Adrenal gland (tissue), 12 donors: Measurements from ENCODE around the gene NEU1. TPM values are rescaled to one million over a fixed set of nuclear protein-coding genes. Genes with fewer than 3 reads are reported as not detected.

Source experiments
- DNase-seq, 7 donors: peaks; one replicate each; pipeline ENCODE4 v3.0.0-alpha.2; 2019 to 2020
- H3K27ac ChIP-seq, 5 donors: fragments of 200-600 bp; sonication (generic) in 4 of 5; 1 replicate in 3 of 5; 2 replicates in 2 of 5; pipeline versions ENCODE4 v1.5.1 to v1.8.0; 2016 to 2020; ENCODE audit warnings: mild to moderate bottlenecking in 1 of 5
- H3K27me3 ChIP-seq: fragments of 200-600 bp; 2 replicates; pipeline ENCODE4 v1.8.0; 2021
- H3K36me3 ChIP-seq, 2 donors: fragments of 200-600 bp; replicated peaks in 1 of 2; 1 replicate in 1 of 2; 2 replicates in 1 of 2; pipeline versions ENCODE4 v1.5.1 to v1.8.0; 2018 to 2022
- H3K4me1 ChIP-seq, 2 donors: fragments of 200-600 bp; replicated peaks in 1 of 2; 1 replicate in 1 of 2; 2 replicates in 1 of 2; pipeline versions ENCODE4 v1.5.1 to v1.8.0; 2018 to 2021
- H3K4me3 ChIP-seq, 4 donors: fragments of 200-600 bp; sonication (generic) in 3 of 4; one replicate each; pipeline ENCODE4 v1.5.1; 2016 to 2018
- H3K9me3 ChIP-seq, 3 donors: fragments of 200-600 bp; sonication (generic) in 1 of 3; replicated peaks in 1 of 3; 1 replicate in 2 of 3; 2 replicates in 1 of 3; pipeline versions ENCODE4 v1.5.1 to v1.8.0; 2016 to 2021
- POLR2A ChIP-seq, 2 donors: fragments of 450-650 bp; IDR thresholded peaks; one replicate each; pipeline ENCODE4 v1.6.1; 2017; ENCODE audit warnings: antibody characterized with exemption in 2 of 2, mild to moderate bottlenecking in 2 of 2, moderate library complexity in 1 of 2
- WGBS, 4 donors: extraction: QIAGEN DNeasy Blood & Tissue Kit in 2 of 4; methylation state at CpG; one replicate each; pipeline versions ENCODE4 v1.1.5 to v1.1.7; 2013 to 2017; 5-methylcytosine and 5-hydroxymethylcytosine counted together
- intact Hi-C, 2 donors: fragments of 100-400 bp; cut with DNase I; formaldehyde crosslinking; loops; one replicate each; pipeline versions ENCODE4 v1.14.1 to v1.15.0; 2022 to 2023
- polyA plus RNA-seq, 3 donors: library from polyadenylated mRNA; stranded (reverse); fragments of 200-250 nt in 2 of 3; fragments of 350-450 nt in 1 of 3; fragmentation: Illumina TruSeq in 1 of 3; extraction: RNeasy Lipid Tissue Mini Kit (QIAGEN cat#74804) in 1 of 3; gene quantifications; one replicate each; pipeline ENCODE4 v1.2.3, GENCODE V29; 2013 to 2014
- total RNA-seq, 9 donors: library from RNA; depleted of rRNA in 4 of 9; stranded (reverse); fragments of >200 nt in 4 of 9; fragments of 120-200 nt in 1 of 9; fragmentation: NEBNext Ultra II Directional in 1 of 9; extraction: Animal tissue kit (Norgen Biotek cat#: 25700) in 1 of 9; gene quantifications; one replicate each; pipeline versions ENCODE4 v1.1.0 to v1.2.4, GENCODE V29; 2013 to 2023
- TF ChIP-seq, protein P1 (sequence below), 6 experiments: fragments of 450-650 bp in 4 of 6; fragments of 200-600 bp in 2 of 6; sonication (generic) in 1 of 6; IDR thresholded peaks; 1 replicate in 5 of 6; 2 replicates in 1 of 6; pipeline versions ENCODE4 v1.5.1 to v1.8.0; 2016 to 2021; ENCODE audit warnings: antibody characterized with exemption in 6 of 6, mild to moderate bottlenecking in 2 of 6, moderate library complexity in 1 of 6
- donor health status: healthy with polysubstance abuse.
- donor health status: Bipolar disorder and iron deficiency.
- donor health status: DM: yes; HTN: yes; CAD: no.
- donor health status: DM: no; HTN: no; CAD: no.
- donor health status: DM: no; HTN: no; CAD: no.
- donor health status: DM: yes; HTN: yes; CAD: no.

Gene NEU1
- total and polyA plus RNA-seq, 12 donors = 57.8 to 178 (median 108) TPM

DNA sequence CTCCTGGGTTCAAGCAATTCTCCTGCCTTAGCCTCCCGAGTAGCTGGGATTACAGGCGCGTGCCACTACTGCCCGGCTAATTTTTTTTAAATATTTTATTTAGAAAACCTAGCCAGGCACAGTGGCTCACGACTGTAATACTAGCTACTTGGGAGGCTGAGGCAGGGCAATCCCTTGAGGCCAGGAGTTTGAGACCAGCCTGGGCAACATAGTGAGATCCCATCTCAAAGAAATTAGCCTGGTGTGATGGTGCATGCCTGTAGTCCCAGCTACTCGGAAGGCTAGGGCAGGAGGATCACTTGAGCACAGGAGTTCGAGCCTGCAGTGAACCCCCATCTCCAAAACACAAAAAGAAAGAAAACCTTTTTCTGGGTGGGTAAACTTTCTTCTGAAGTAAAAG is 13.7 kb upstream of the NEU1 start:
- H3K27ac ChIP-seq = no peak overlapping the region
- no peak for TF ChIP-seq POLR2A (IDR thresholded peaks at IDR 0.05)
- TF ChIP-seq, protein P1, sequence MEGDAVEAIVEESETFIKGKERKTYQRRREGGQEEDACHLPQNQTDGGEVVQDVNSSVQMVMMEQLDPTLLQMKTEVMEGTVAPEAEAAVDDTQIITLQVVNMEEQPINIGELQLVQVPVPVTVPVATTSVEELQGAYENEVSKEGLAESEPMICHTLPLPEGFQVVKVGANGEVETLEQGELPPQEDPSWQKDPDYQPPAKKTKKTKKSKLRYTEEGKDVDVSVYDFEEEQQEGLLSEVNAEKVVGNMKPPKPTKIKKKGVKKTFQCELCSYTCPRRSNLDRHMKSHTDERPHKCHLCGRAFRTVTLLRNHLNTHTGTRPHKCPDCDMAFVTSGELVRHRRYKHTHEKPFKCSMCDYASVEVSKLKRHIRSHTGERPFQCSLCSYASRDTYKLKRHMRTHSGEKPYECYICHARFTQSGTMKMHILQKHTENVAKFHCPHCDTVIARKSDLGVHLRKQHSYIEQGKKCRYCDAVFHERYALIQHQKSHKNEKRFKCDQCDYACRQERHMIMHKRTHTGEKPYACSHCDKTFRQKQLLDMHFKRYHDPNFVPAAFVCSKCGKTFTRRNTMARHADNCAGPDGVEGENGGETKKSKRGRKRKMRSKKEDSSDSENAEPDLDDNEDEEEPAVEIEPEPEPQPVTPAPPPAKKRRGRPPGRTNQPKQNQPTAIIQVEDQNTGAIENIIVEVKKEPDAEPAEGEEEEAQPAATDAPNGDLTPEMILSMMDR (IDR thresholded peaks at IDR 0.05) = no peak
- intact Hi-C loops = no loop called here

DNA sequence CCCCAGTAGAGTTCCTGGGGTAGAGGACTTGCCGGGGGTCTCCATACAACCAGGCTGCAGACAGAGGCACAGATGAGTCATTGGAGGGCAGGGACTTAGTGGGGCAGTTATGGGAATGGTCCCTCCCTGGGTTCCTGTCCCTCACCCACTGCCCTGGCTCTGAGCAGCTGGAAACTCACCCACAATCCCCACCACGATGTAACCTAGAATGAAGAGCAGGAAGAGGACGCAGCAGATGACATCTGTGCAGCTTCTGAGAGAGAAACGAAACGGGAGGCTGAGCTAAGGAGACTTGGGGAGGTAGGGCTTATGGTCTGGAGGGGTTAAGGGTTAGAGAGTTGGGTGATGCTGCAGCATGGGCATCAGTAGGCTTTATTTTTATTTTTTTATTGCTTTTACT is 13.3 kb upstream of the NEU1 start:
- H3K4me3 ChIP-seq = no peak overlapping the region
- peaks cover 0 to 15% of the 10 kb centered on the region in 2 donors for H3K36me3 ChIP-seq
- no peak for DNase-seq
- no peaks in the 10 kb centered on the region for H3K9me3 ChIP-seq
- H3K4me1 ChIP-seq = peaks cover 8 to 22% of the 10 kb centered on the region in 2 donors
- 71 to 79% (median 73%) methylated on average over 5 of the region's 5 CpGs for WGBS, 4 donors
- TF ChIP-seq, protein P1 (IDR thresholded peaks at IDR 0.05) = no peak
- TF ChIP-seq POLR2A (IDR thresholded peaks at IDR 0.05) = no peak
- H3K27me3 ChIP-seq = no peaks in the 10 kb centered on the region
- H3K27ac ChIP-seq = no peak overlapping the region
- intact Hi-C loops = no loop called here

More for the DNA sequence above, 13.7 kb upstream of the NEU1 start:
- H3K9me3 ChIP-seq = no peaks in the 10 kb centered on the region
- H3K4me3 ChIP-seq = no peak overlapping the region
- peaks cover 3 to 17% of the 10 kb centered on the region in 2 donors for H3K4me1 ChIP-seq
- DNase-seq = no peak
- WGBS, 4 donors = 91 to 95% (median 94%) methylated on average over 7 of the region's 7 CpGs
- H3K27me3 ChIP-seq = no peaks in the 10 kb centered on the region
- peaks cover 0 to 20% of the 10 kb centered on the region in 2 donors for H3K36me3 ChIP-seq

DNA sequence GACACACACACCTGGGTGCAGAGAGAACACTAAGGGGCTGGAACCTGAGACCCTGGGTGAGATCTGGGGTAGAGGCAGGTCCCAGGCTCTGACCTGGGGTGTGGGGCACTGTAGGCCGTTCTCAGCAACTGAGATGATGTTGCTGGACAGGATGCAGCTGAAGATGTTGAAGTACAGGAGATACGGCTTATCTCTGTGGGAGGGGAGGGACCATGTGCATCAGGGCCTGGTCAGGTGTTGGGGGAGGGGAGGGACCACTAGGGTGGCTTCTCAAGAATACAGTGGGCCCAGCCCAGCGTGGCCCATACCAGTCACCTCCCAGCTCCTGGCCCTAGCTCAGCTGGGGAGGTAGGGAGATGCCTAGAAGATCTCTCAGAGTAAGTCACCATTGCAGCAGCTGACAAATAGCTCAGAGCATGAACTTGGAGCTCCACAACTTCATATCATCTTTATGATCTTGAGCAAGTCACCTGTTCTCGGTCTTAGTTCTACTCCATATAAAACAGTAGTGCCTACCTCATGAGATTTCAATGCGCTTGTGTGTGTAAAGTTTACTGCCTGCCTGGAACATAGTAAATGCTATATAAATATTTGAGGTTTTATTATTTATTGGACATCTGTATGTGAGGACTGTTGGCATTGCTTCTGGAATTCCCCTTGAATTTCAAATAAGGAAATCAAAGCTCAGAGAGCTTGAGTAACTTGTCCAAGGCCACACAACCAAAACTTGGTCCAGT is 12.4 kb upstream of the NEU1 start:
- DNase-seq = no peak
- Histone ChIP-seq H3K36me3 (peaks cover 0 to 6% of the 10 kb centered on the region in 2 donors), H3K27ac (peak overlapping the region in 1 of 5 donors; percentile 38), H3K4me1 (peaks cover 16 to 29% of the 10 kb centered on the region in 2 donors), H3K27me3 (no peaks in the 10 kb centered on the region), H3K4me3 (no peak overlapping the region), H3K9me3 (no peaks in the 10 kb centered on the region)
- 84 to 91% (median 91%) methylated on average over 5 of the region's 5 CpGs for WGBS, 4 donors
- TF ChIP-seq, protein P1 (IDR thresholded peaks at IDR 0.05) = no peak
- no peak for TF ChIP-seq POLR2A (IDR thresholded peaks at IDR 0.05)
- intact Hi-C loops = no loop called here

DNA sequence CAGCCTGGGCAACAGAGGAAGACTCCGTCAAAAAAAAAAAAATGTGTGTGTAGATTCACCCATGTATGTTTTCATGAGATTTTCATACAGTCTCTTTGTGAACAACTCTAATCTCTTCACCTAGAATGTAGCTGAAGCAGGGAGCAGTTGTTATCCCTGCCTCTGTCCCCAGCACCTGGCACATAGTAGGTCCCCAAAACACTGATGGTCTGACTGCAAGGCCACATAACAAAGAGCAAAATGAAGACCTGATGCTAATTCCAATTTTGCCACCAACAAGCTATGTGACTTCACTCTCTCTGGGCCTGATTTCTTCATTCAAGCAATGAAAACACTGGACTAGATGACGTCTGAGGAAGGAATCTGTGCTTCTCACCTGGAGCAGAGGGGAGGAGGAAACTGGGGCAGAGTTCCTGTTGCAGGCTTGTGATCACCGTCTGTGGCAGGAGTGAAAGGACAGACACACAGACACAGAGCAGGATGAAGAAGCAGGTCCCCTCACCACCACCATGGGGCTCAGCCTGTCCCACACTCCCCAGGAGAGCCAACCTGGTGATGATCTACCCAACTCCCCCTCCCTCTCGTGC is 11.6 kb upstream of the NEU1 start:
- Histone ChIP-seq H3K9me3 (no peaks in the 10 kb centered on the region), H3K27me3 (no peaks in the 10 kb centered on the region), H3K4me3 (no peak overlapping the region), H3K4me1 (peaks cover 16 to 30% of the 10 kb centered on the region in 2 donors), H3K27ac (no peak overlapping the region), H3K36me3 (no peaks in the 10 kb centered on the region)
- 62 to 71% (median 68%) methylated on average over 4 of the region's 4 CpGs for WGBS, 4 donors
- DNase-seq = no peak
- TF ChIP-seq POLR2A (IDR thresholded peaks at IDR 0.05) = no peak
- TF ChIP-seq, protein P1 (IDR thresholded peaks at IDR 0.05) = no peak
- intact Hi-C loops = no loop called here
